Prostate gland (tissue), 2 donors: ENCODE data around the gene GNGT2.

Experiments
- CTCF ChIP-seq, 4 experiments: fragments of 200-600 bp in 2 of 4; fragments of 450-650 bp in 2 of 4; sonication (generic) in 2 of 4; IDR thresholded peaks; 1 replicate in 3 of 4; 2 replicates in 1 of 4; pipeline ENCODE4 v1.5.1; 2016 to 2019; ENCODE audit warnings: antibody characterized with exemption in 4 of 4, mild to moderate bottlenecking in 2 of 4, moderate library complexity in 2 of 4
- POLR2A ChIP-seq: fragments of 450-650 bp; IDR thresholded peaks from one replicate; pipeline ENCODE4 v1.6.1; 2016; ENCODE audit warnings: antibody characterized with exemption, mild to moderate bottlenecking

GRCh38 chr17:49190932-49191331, 19.4 kb downstream of the GNGT2 start:
- TF ChIP-seq POLR2A (no peak), CTCF (IDR thresholded peaks at IDR 0.05) (no peak)
